Kidney (tissue), 14 donors: Measurements from ENCODE around the gene TSC22D1. TPM values are rescaled to one million over a fixed set of nuclear protein-coding genes. Genes with fewer than 3 reads are reported as not detected.

Experiments
- DNase-seq, 5 donors: peaks; one replicate each; pipeline ENCODE4 v3.0.0-alpha.2; 2013 to 2020
- FAIRE-seq: peaks from 2 replicates; lab custom pipeline; 2012; peaks lifted over from hg19 to GRCh38; lab: Jason Lieb, UNC
- H3K27ac ChIP-seq, 2 donors: one replicate each; pipeline ENCODE4 v1.7.0; 2013; ENCODE audit warnings: low read depth in 2 of 2, low read length in 2 of 2, inconsistent platforms in 1 of 2
- H3K27me3 ChIP-seq: one replicate; pipeline ENCODE4 v1.7.1; 2013; ENCODE audit warnings: low read length, inconsistent platforms; ENCODE audit not compliant: control insufficient read depth, insufficient read depth
- H3K36me3 ChIP-seq, 3 donors: one replicate each; pipeline versions ENCODE4 v1.7.0 to v1.7.1; 2013; ENCODE audit warnings: low read length in 3 of 3, control low read depth in 1 of 3, inconsistent platforms in 1 of 3; ENCODE audit not compliant: insufficient read depth in 3 of 3, control insufficient read depth in 2 of 3
- H3K4me1 ChIP-seq, 3 donors: one replicate each; pipeline versions ENCODE4 v1.7.0 to v1.7.1; 2013; ENCODE audit warnings: low read length in 3 of 3, inconsistent platforms in 1 of 3, low read depth in 1 of 3; ENCODE audit not compliant: control insufficient read depth in 2 of 3, insufficient read depth in 2 of 3
- H3K4me3 ChIP-seq, 3 donors: one replicate each; pipeline versions ENCODE4 v1.7.0 to v1.8.1; 2013; ENCODE audit warnings: low read length in 3 of 3, control low read depth in 1 of 3, inconsistent platforms in 1 of 3
- H3K9ac ChIP-seq, 3 donors: one replicate each; pipeline versions ENCODE4 v1.7.0 to v1.7.1; 2013; ENCODE audit warnings: low read length in 3 of 3, control low read depth in 1 of 3, inconsistent platforms in 1 of 3
- H3K9me3 ChIP-seq, 3 donors: one replicate each; pipeline versions ENCODE4 v1.7.0 to v1.7.1; 2013; ENCODE audit warnings: low read length in 3 of 3, control low read depth in 1 of 3, inconsistent platforms in 1 of 3; ENCODE audit not compliant: control insufficient read depth in 2 of 3, insufficient read depth in 1 of 3
- intact Hi-C: fragments of 100-400 bp; cut with DNase I; formaldehyde crosslinking; loops from one replicate; pipeline ENCODE4 v1.11.1; 2022
- polyA plus RNA-seq: library from polyadenylated mRNA; stranded (reverse); fragments of 350-450 nt; fragmentation: Illumina TruSeq; extraction: RNeasy Lipid Tissue Mini Kit (QIAGEN cat#74804); gene quantifications from one replicate; pipeline ENCODE4 v1.2.3, GENCODE V29; 2014; ENCODE audit warnings: low read depth, low replicate concordance; ENCODE audit not compliant: insufficient read depth
- total RNA-seq: library from RNA; stranded (reverse); fragmentation: NEBNext Ultra II Directional; extraction: Animal tissue kit (Norgen Biotek cat#: 25700); gene quantifications from one replicate; pipeline ENCODE4 v1.2.1, GENCODE V29; 2021
- TF ChIP-seq, protein P1 (sequence below): IDR thresholded peaks from 3 replicates; pipeline ENCODE4 v1.5.1; 2012; ENCODE audit warnings: mild to moderate bottlenecking, moderate library complexity, borderline replicate concordance; ENCODE audit not compliant: insufficient read depth; ENCODE audit errors: extremely low read depth
- donor health status: control.
- donor health status: control.
- donor health status: control.
- donor health status: control.
- donor health status: control.
- donor health status: DM: yes; HTN: yes; CAD: no.
- donor health status: Normal renal cell carcinoma (clear cell type).

The TSC22D1 gene
- total and polyA plus RNA-seq, 2 donors from 2014 or later: 163 to 349 TPM

DNA sequence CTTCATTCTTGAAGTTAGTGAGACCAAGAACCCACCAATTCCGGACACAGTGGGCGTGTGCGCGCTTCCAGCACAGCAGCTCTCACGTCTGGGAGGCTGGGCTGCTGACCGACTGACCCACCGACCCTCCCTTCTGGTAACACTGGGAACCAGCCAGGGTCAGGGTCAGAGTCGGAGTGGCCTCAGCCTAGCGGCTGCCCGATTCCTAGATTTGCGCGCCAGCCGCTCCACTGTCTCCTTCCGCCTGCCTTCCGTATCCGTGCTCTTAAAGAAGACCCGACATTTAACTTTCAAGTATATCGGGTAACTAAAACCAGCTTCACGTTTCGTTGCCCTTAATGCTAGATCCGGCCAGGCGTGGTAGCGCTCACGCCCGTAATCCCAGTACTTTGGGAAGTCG lies 161.4 kb downstream of the TSC22D1 start:
- no peak overlapping the region for H3K9ac ChIP-seq

DNA sequence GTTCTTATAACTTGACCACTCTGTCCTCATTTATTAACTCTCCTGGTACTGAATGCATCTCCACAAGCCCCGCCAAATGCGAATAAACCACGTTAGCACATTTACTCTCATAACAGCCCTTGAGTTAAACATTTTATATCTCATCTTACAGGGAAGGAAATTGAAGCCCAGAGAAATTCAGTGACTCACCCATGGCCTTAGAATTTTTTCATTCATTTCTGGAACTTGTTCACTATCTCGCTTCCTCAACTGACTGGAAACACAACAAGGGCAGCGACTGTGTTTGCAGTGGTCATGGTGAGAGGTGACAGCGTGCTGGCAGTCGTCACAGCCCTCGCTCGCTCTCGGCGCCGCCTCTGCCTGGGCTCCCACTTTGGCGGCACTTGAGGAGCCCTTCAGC lies 163.0 kb downstream of the TSC22D1 start:
- FAIRE-seq (no peak), DNase-seq (no peak)
- Histone ChIP-seq H3K27me3 (no peaks in the 10 kb centered on the region), H3K36me3 (no peaks in the 10 kb centered on the region), H3K9ac (no peak overlapping the region), H3K4me1 (no peaks in the 10 kb centered on the region), H3K27ac (no peak overlapping the region), H3K4me3 (no peak overlapping the region), H3K9me3 (no peaks in the 10 kb centered on the region)
- TF ChIP-seq, protein P1, sequence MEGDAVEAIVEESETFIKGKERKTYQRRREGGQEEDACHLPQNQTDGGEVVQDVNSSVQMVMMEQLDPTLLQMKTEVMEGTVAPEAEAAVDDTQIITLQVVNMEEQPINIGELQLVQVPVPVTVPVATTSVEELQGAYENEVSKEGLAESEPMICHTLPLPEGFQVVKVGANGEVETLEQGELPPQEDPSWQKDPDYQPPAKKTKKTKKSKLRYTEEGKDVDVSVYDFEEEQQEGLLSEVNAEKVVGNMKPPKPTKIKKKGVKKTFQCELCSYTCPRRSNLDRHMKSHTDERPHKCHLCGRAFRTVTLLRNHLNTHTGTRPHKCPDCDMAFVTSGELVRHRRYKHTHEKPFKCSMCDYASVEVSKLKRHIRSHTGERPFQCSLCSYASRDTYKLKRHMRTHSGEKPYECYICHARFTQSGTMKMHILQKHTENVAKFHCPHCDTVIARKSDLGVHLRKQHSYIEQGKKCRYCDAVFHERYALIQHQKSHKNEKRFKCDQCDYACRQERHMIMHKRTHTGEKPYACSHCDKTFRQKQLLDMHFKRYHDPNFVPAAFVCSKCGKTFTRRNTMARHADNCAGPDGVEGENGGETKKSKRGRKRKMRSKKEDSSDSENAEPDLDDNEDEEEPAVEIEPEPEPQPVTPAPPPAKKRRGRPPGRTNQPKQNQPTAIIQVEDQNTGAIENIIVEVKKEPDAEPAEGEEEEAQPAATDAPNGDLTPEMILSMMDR: no peak
- intact Hi-C loops: no loop called here

More for the DNA sequence above, 161.4 kb downstream of the TSC22D1 start:
- H3K36me3 ChIP-seq: no peaks in the 10 kb centered on the region
- no peaks in the 10 kb centered on the region for H3K27me3 ChIP-seq
- DNase-seq: peak in 2 of 5 donors; percentile 53 to 58
- TF ChIP-seq, protein P1: no peak
- FAIRE-seq: no peak
- no peak overlapping the region for H3K27ac ChIP-seq
- H3K9me3 ChIP-seq: no peaks in the 10 kb centered on the region
- intact Hi-C loops: no loop called here
- no peaks in the 10 kb centered on the region for H3K4me1 ChIP-seq
- H3K4me3 ChIP-seq: no peak overlapping the region

DNA sequence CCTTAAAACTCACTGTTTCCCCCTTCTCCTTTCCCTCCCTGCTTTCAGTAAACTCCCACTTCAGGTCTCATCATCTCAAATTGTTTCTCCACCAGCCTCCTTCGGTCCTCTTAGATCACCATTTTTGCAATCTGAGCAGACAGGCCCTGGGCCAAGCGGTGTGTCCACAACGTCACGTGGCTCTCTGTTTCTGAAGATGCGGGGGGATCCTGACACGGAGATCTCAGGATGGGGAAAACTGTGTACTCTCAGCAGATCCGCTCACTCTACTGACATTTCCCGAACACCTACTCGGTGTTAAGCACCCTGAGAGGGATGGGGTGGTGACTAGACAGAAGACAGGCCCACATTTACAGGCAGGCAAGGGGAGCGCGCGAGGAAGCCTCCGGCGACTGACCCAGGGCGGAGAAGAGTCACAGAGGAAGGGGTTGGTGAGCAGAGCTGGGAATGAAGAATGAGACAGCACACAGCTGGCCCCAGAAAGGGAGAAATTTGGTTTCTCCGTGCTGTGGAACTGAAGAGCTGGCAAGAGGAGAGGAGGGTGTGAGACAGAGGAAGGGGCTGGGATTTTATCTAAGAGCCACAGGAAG lies 163.7 kb downstream of the TSC22D1 start:
- no peaks in the 10 kb centered on the region for H3K4me1 ChIP-seq
- H3K27ac ChIP-seq: no peak overlapping the region
- no peak overlapping the region for H3K4me3 ChIP-seq
- TF ChIP-seq, protein P1: no peak
- FAIRE-seq (no peak), DNase-seq (no peak)
- intact Hi-C loops: no loop called here
- no peak overlapping the region for H3K9ac ChIP-seq
- H3K27me3 ChIP-seq: no peaks in the 10 kb centered on the region
- no peaks in the 10 kb centered on the region for H3K9me3 ChIP-seq
- no peaks in the 10 kb centered on the region for H3K36me3 ChIP-seq

DNA sequence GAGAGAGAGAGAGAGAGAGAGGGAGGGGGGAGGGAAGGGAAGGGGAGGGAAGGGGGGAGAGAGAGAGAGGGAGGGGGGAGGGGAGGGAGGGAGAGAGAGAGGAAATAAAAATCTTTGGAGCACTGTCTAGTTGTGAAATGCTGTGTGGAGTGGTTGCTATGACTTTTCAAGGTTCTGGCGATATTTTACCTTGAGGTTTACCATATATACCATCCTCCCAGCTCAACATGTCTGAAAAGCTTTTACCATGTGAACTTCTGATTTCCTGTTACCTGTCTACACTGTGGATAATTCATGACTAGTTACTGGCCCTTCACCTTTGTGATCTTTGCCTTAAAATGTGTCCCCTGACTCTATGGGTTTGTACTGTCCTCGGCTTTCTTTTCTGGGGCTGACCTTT lies 164.3 kb downstream of the TSC22D1 start:
- H3K4me3 ChIP-seq: no peak overlapping the region
- H3K27ac ChIP-seq: no peak overlapping the region
- intact Hi-C loops: no loop called here
- H3K36me3 ChIP-seq: no peaks in the 10 kb centered on the region
- no peak for DNase-seq
- no peaks in the 10 kb centered on the region for H3K4me1 ChIP-seq
- no peaks in the 10 kb centered on the region for H3K9me3 ChIP-seq
- no peak overlapping the region for H3K9ac ChIP-seq
- no peak for FAIRE-seq
- H3K27me3 ChIP-seq: no peaks in the 10 kb centered on the region
- TF ChIP-seq, protein P1: no peak
